ENCODE results near the gene HLA-A.
"Not testable (repeated sequence)": the region's sequence is repeated elsewhere in the genome, so short reads cannot be mapped to it uniquely, and the experiment has no call there.

HLA-A gene

DNA sequence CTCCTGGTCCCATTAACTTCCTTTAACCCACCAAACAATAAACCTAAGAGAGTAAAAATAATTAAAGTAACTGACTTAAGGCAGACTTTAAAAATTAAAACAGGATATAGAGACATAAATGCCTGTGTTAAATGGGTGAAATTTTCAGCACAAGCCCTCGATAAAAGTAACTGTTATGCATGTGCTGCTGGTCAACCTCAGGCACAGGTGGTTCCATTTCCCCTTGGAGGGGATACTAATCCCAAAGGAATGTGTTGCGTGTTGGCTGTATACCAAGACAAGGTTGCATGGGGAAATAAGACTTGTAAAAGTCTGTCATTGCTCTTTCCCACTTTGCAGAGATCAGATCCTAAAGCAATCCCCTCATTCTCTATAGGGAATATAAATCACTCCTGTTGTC is 25.8 kb downstream of the HLA-A start:
- no peak for DNase-seq
- H3K9me3 ChIP-seq (ENCODE audit: control insufficient read depth, low read length): no peaks in the 10 kb centered on the region
- no peak overlapping the region for H3K27ac ChIP-seq (ENCODE audit: insufficient read depth, low read length, poor library complexity, severe bottlenecking)

DNA sequence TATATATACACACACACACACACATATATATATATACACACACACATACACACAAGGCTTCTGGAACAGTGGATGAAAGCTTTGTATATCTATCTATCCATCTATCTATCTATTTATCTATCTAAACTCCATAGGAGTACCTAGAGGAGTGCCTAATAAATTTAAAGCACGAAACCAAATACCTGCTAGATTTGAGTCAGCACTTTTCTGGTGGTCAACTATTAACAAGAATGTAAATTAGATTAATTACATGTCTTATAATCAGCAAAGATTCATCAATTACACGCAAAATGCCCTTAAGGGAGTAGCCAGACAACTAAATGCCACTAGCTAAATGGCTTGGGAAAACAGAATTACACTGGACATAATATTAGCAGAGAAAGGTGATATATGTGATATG is 26.6 kb downstream of the HLA-A start:
- Histone ChIP-seq H3K36me3 (ENCODE audit: control insufficient read depth, insufficient read depth, low read length) (no peaks in the 10 kb centered on the region), H3K4me1 (ENCODE audit: control insufficient read depth, insufficient read depth, low read length, poor library complexity, severe bottlenecking) (peaks cover 24% of the 10 kb centered on the region), H3K4me3 (ENCODE audit: insufficient read depth, low read depth, low read length, poor library complexity, severe bottlenecking) (no peak overlapping the region), H3K9me3 (ENCODE audit: control insufficient read depth, low read length) (no peaks in the 10 kb centered on the region), H3K27me3 (replicated peaks; ENCODE audit: control insufficient read depth, insufficient read depth, low read length, poor library complexity, severe bottlenecking) (no peaks in the 10 kb centered on the region), H3K27ac (ENCODE audit: insufficient read depth, low read length, poor library complexity, severe bottlenecking) (no peak overlapping the region)
- no peak for DNase-seq

More for the DNA sequence above, 25.8 kb downstream of the HLA-A start:
- H3K36me3 ChIP-seq (ENCODE audit: control insufficient read depth, insufficient read depth, low read length): no peaks in the 10 kb centered on the region
- peaks cover 24% of the 10 kb centered on the region for H3K4me1 ChIP-seq (ENCODE audit: control insufficient read depth, insufficient read depth, low read length, poor library complexity, severe bottlenecking)
- no peak overlapping the region for H3K4me3 ChIP-seq (ENCODE audit: insufficient read depth, low read depth, low read length, poor library complexity, severe bottlenecking)
- H3K27me3 ChIP-seq (replicated peaks; ENCODE audit: control insufficient read depth, insufficient read depth, low read length, poor library complexity, severe bottlenecking): no peaks in the 10 kb centered on the region

DNA sequence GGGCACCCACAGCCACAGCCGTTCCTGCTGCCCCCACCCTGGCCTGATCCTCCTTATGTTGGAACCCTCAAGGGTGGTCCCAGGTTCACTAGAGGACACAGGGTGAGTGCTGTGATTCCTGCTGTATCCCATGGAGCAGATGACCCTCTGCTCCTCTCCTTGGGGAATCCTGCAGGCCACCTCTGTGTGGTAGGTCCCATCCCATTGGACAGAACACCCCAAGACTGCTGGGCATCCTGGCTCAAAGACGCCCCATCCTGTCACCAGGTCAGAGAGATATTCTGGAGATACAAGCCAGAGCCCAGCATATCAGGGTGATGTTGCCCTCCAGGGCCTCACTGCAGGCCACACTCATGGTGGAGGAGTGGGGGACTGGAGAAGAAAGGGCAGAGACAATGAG is 28.4 kb downstream of the HLA-A start:
- Histone ChIP-seq H3K4me3 (ENCODE audit: insufficient read depth, low read depth, low read length, poor library complexity, severe bottlenecking) (no peak overlapping the region), H3K4me1 (ENCODE audit: control insufficient read depth, insufficient read depth, low read length, poor library complexity, severe bottlenecking) (peaks cover 25% of the 10 kb centered on the region), H3K36me3 (ENCODE audit: control insufficient read depth, insufficient read depth, low read length) (no peaks in the 10 kb centered on the region), H3K27me3 (replicated peaks; ENCODE audit: control insufficient read depth, insufficient read depth, low read length, poor library complexity, severe bottlenecking) (peaks cover 8% of the 10 kb centered on the region), H3K9me3 (ENCODE audit: control insufficient read depth, low read length) (no peaks in the 10 kb centered on the region), H3K27ac (ENCODE audit: insufficient read depth, low read length, poor library complexity, severe bottlenecking) (no peak overlapping the region)
- DNase-seq: no peak

DNA sequence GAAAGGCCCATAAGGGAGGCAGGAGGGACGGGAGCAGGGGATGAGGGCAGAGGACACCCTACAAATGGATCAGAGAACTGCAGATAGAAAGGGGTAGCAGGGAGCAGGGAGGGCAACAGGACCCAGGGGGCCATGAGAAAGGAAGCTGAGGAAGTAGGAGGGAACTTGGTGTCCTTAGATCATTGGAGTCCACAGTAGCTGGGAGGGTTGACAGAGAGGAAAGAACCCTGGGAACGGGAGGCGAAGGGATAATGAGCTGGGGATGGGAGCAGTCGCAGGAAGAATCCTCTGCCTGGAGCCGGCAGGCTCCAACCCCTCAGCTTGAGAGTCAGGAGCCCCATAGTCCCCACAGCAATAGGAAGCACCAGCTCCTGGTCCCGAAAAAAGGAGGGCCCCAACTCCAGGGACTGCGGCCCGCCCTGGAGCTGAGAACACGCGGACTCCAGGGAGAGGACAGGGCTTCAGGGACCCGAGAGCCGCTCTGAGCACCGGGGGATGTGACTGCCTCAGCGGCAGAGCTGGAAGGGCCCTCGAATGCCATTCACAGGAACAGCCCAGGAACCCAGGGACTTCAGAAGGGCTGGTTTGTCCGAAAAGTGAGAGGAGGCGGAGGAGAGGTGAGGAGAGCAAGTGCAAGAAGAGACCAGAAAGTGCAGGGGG is 32.7 kb downstream of the HLA-A start:
- H3K36me3 ChIP-seq (ENCODE audit: control insufficient read depth, insufficient read depth, low read length): no peaks in the 10 kb centered on the region
- no peak overlapping the region for H3K27ac ChIP-seq (ENCODE audit: insufficient read depth, low read length, poor library complexity, severe bottlenecking)
- peaks cover 11% of the 10 kb centered on the region for H3K27me3 ChIP-seq (replicated peaks; ENCODE audit: control insufficient read depth, insufficient read depth, low read length, poor library complexity, severe bottlenecking)
- H3K4me1 ChIP-seq (ENCODE audit: control insufficient read depth, insufficient read depth, low read length, poor library complexity, severe bottlenecking): peaks cover 12% of the 10 kb centered on the region
- no peaks in the 10 kb centered on the region for H3K9me3 ChIP-seq (ENCODE audit: control insufficient read depth, low read length)
- DNase-seq: no peak
- H3K4me3 ChIP-seq (ENCODE audit: insufficient read depth, low read depth, low read length, poor library complexity, severe bottlenecking): no peak overlapping the region

DNA sequence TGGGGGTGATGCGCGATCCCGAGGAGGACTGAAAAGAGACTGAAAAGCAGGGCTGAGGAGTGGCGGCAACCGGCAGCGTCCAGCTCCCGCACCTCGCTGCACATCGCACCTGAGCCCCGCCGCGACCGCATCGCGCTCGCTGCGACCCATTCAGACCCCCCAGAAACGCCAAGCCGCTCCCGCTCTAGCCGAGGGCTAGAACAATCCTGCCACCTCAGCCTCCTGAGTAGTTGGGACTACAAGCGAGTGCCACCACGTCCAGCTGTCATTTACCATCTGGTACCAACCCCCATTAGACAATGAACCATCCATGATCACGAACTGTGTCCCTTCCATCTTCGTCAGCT is 33.2 kb downstream of the HLA-A start:
- Histone ChIP-seq H3K4me3 (ENCODE audit: insufficient read depth, low read depth, low read length, poor library complexity, severe bottlenecking) (no peak overlapping the region), H3K27me3 (replicated peaks; ENCODE audit: control insufficient read depth, insufficient read depth, low read length, poor library complexity, severe bottlenecking) (peaks cover 11% of the 10 kb centered on the region), H3K27ac (ENCODE audit: insufficient read depth, low read length, poor library complexity, severe bottlenecking) (no peak overlapping the region)

DNA sequence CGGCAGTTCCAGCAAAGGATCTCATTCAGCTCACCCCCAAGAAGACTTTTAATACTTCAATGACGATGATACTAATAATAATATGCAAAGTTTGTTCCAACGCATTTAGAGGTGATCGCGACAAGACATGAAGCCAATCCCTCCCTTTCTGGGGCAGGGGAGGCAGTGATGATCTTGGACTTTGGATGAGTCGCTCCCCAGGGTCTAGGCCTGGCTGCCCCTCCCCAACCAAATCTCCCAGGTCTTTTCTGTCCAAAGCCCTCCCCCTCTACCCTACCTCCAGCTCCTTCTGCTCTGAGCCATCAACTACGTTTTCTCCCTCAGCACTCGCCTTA is 33.9 kb downstream of the HLA-A start:
- H3K36me3 ChIP-seq (ENCODE audit: control insufficient read depth, insufficient read depth, low read length): no peaks in the 10 kb centered on the region
- H3K4me1 ChIP-seq (ENCODE audit: control insufficient read depth, insufficient read depth, low read length, poor library complexity, severe bottlenecking): peaks cover 12% of the 10 kb centered on the region
- no peaks in the 10 kb centered on the region for H3K9me3 ChIP-seq (ENCODE audit: control insufficient read depth, low read length)
- no peak for DNase-seq
- H3K27ac ChIP-seq (ENCODE audit: insufficient read depth, low read length, poor library complexity, severe bottlenecking): no peak overlapping the region
- H3K4me3 ChIP-seq (ENCODE audit: insufficient read depth, low read depth, low read length, poor library complexity, severe bottlenecking): peak overlapping the region; percentile 55
- peaks cover 11% of the 10 kb centered on the region for H3K27me3 ChIP-seq (replicated peaks; ENCODE audit: control insufficient read depth, insufficient read depth, low read length, poor library complexity, severe bottlenecking)

More for the DNA sequence above, 33.2 kb downstream of the HLA-A start:
- peaks cover 12% of the 10 kb centered on the region for H3K4me1 ChIP-seq (ENCODE audit: control insufficient read depth, insufficient read depth, low read length, poor library complexity, severe bottlenecking)
- no peaks in the 10 kb centered on the region for H3K9me3 ChIP-seq (ENCODE audit: control insufficient read depth, low read length)
- no peaks in the 10 kb centered on the region for H3K36me3 ChIP-seq (ENCODE audit: control insufficient read depth, insufficient read depth, low read length)
- DNase-seq: no peak

DNA sequence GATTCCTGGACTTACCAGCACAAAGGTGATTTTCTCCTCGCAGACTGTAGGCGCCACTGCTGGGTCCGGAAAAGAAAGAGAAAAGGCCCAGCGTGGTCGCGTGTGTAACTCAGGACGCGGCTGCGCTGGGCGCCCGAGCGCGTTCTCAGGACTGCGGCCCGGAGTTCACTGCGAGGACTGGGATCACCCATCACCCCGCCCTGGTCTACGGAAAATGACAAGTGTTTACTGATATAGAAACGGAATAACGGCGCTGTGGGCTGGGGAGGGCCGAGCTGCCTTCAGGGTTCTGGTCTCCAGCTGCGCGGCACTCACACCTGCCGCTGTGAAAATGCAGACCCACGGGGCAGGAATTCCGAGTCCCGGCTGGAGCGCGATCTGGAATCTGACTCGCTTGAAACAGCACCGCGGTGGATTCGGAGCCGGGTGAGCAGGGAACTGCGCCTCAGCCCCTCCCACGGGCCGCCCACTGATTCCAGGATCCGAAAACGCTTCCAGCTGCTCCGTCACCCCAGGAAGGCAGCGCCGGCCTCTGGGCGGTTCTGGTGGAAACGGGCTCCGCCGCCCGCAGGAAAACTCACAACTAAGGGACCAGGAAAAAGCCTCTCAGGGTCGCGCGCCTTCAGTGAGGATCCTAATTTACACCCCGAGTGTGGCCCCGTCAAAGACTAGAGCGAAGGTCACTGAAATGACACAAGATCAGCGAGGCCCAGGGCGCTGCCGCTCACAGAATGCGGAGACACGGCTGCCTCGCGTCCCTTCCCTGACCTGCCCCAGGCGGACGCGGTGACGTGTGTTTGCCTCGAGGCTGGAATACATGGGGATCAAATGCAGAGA is 34.5 kb downstream of the HLA-A start:
- DNase-seq: peak in 2 of 3 donors; percentile 29 to 31
- no peak overlapping the region for H3K27ac ChIP-seq (ENCODE audit: insufficient read depth, low read length, poor library complexity, severe bottlenecking)
- peaks cover 11% of the 10 kb centered on the region for H3K27me3 ChIP-seq (replicated peaks; ENCODE audit: control insufficient read depth, insufficient read depth, low read length, poor library complexity, severe bottlenecking)

DNA sequence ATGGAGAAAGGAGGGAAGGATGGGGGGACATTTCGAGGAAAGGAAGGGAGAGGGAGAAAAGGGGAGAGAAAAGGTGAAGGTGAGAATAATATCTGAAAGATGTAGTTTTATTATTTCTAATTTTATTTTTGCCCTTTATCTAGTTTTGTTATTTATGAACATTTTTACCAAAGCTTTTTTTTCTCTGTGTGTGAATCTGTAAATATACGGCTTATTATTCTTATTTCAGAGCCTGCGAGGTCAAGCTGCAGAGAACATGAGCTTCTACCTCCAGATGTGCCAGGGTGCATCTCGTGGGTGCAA is 35.0 kb downstream of the HLA-A start:
- Histone ChIP-seq H3K27me3 (replicated peaks; ENCODE audit: control insufficient read depth, insufficient read depth, low read length, poor library complexity, severe bottlenecking) (peaks cover 11% of the 10 kb centered on the region), H3K4me3 (ENCODE audit: insufficient read depth, low read depth, low read length, poor library complexity, severe bottlenecking) (no peak overlapping the region), H3K27ac (ENCODE audit: insufficient read depth, low read length, poor library complexity, severe bottlenecking) (no peak overlapping the region), H3K9me3 (ENCODE audit: control insufficient read depth, low read length) (no peaks in the 10 kb centered on the region), H3K4me1 (ENCODE audit: control insufficient read depth, insufficient read depth, low read length, poor library complexity, severe bottlenecking) (peaks cover 12% of the 10 kb centered on the region), H3K36me3 (ENCODE audit: control insufficient read depth, insufficient read depth, low read length) (no peaks in the 10 kb centered on the region)
- DNase-seq: no peak

More for the DNA sequence above, 34.5 kb downstream of the HLA-A start:
- no peaks in the 10 kb centered on the region for H3K36me3 ChIP-seq (ENCODE audit: control insufficient read depth, insufficient read depth, low read length)
- H3K4me1 ChIP-seq (ENCODE audit: control insufficient read depth, insufficient read depth, low read length, poor library complexity, severe bottlenecking): peaks cover 12% of the 10 kb centered on the region
- H3K4me3 ChIP-seq (ENCODE audit: insufficient read depth, low read depth, low read length, poor library complexity, severe bottlenecking): peak overlapping the region; percentile 55
- H3K9me3 ChIP-seq (ENCODE audit: control insufficient read depth, low read length): no peaks in the 10 kb centered on the region

DNA sequence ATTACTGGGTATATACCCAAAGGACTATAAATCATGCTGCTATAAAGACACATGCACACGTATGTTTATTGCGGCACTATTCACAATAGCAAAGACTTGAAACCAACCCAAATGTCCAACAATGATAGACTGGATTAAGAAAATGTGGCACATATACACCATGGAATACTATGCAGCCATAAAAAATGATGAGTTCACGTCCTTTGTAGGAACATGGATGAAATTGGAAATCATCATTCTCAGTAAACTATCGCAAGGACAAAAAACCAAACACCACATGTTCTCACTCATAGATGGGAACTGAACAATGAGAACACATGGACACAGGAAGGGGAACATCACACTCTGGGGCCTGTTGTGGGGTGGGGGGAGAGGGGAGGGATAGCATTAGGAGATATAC is 37.7 kb downstream of the HLA-A start:
- not testable (repeated sequence) for H3K27ac ChIP-seq (ENCODE audit: insufficient read depth, low read length, poor library complexity, severe bottlenecking); H3K36me3 ChIP-seq (ENCODE audit: control insufficient read depth, insufficient read depth, low read length); H3K27me3 ChIP-seq (replicated peaks; ENCODE audit: control insufficient read depth, insufficient read depth, low read length, poor library complexity, severe bottlenecking); H3K4me3 ChIP-seq (ENCODE audit: insufficient read depth, low read depth, low read length, poor library complexity, severe bottlenecking); DNase-seq; H3K9me3 ChIP-seq (ENCODE audit: control insufficient read depth, low read length)
- peaks cover 11% of the 10 kb centered on the region for H3K4me1 ChIP-seq (ENCODE audit: control insufficient read depth, insufficient read depth, low read length, poor library complexity, severe bottlenecking)

DNA sequence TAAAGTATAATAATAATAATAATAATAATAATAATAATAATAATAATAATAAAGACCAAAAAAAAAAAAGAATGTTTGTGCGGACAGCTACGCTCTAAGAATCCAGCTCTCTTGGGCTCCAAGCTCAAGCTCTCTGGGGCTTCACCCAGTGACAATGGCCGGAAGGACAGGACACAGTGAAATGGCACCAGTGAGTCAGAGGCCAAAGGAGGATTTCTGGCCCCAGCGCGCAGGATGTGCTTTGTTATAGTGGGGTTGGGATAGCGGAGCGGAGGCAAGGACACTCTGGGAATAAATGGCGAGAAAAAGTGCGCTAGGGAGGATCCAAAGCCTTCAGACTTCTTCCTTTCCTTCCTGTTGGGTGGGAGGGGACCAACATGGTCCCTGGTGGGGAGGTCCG is 38.2 kb downstream of the HLA-A start:
- no peak overlapping the region for H3K4me3 ChIP-seq (ENCODE audit: insufficient read depth, low read depth, low read length, poor library complexity, severe bottlenecking)
- no peak for DNase-seq
- H3K27ac ChIP-seq (ENCODE audit: insufficient read depth, low read length, poor library complexity, severe bottlenecking): no peak overlapping the region
- H3K27me3 ChIP-seq (replicated peaks; ENCODE audit: control insufficient read depth, insufficient read depth, low read length, poor library complexity, severe bottlenecking): peaks cover 3% of the 10 kb centered on the region
- no peaks in the 10 kb centered on the region for H3K36me3 ChIP-seq (ENCODE audit: control insufficient read depth, insufficient read depth, low read length)
- peaks cover 7% of the 10 kb centered on the region for H3K4me1 ChIP-seq (ENCODE audit: control insufficient read depth, insufficient read depth, low read length, poor library complexity, severe bottlenecking)
- H3K9me3 ChIP-seq (ENCODE audit: control insufficient read depth, low read length): no peaks in the 10 kb centered on the region

All from effector memory CD4-positive, alpha-beta T cell (primary cell).